ENCODE data around the gene KLF13.

The KLF13 gene

DNA sequence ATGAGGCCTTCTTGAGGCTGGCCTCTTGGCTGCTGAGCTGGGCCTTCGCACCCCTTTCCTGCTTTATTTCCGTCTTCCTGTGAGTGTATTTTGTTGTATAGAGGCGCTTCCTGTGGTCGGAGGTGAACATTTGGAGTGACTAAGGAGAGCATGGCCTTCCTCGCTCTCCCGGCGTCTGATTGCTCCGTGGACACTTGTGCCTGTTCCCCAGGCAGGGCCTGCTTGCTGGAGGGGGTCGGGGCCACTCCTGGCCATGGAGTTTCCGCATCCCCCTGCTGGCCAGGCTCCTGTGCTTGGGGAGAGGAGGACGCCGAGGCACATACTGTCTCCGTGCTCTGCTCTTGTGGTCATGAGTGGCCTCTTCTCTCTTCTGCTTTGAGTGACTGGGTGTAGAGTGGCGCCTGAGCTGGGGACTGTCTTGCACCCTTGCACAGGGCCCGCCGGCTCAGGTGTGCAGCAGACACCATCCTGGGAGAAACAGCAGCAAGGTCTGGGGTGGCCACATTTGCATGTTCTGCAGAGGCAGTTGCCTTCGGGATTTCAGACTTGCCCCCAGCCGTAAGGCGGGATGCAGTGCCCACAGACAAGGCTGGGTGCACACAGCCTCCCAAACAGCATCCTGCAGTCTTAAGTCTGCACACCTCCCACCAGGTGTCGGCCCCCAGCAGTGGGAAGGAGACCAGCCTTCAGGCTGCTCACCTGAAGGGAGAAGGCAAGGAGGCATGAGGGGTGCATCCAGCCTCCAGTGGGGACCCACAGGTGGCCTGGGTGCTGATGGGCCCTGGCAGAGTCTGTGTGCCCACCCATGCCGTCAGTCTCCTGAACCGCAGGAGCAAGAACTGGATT, 16.4 kb downstream of the KLF13 start:
- CTCF ChIA-PET: no interaction called here
- TF ChIP-seq FOXA1 (IDR thresholded peaks at IDR 0.05): no peak
- TF ChIP-seq ARNT (IDR thresholded peaks at IDR 0.05): no peak
- no peak for TF ChIP-seq CTBP1 (IDR thresholded peaks at IDR 0.05; ENCODE audit: borderline replicate concordance)
- no peak for TF ChIP-seq FOXK2 (IDR thresholded peaks at IDR 0.05)
- no peak for TF ChIP-seq ZNF384 (IDR thresholded peaks at IDR 0.05)
- TF ChIP-seq BHLHE40 (IDR thresholded peaks at IDR 0.05; ENCODE audit: borderline replicate concordance): no peak
- no peak for TF ChIP-seq NFRKB (IDR thresholded peaks at IDR 0.05)
- no peak for TF ChIP-seq HDGF (IDR thresholded peaks at IDR 0.05; ENCODE audit: borderline replicate concordance)
- TF ChIP-seq SUZ12 (IDR thresholded peaks at IDR 0.05): no peak
- TF ChIP-seq, protein P1, sequence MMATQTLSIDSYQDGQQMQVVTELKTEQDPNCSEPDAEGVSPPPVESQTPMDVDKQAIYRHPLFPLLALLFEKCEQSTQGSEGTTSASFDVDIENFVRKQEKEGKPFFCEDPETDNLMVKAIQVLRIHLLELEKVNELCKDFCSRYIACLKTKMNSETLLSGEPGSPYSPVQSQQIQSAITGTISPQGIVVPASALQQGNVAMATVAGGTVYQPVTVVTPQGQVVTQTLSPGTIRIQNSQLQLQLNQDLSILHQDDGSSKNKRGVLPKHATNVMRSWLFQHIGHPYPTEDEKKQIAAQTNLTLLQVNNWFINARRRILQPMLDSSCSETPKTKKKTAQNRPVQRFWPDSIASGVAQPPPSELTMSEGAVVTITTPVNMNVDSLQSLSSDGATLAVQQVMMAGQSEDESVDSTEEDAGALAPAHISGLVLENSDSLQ (IDR thresholded peaks at IDR 0.05): no peak
- no peak for TF ChIP-seq FOXM1 (IDR thresholded peaks at IDR 0.05; ENCODE audit: borderline replicate concordance)
- TF ChIP-seq SP1 (IDR thresholded peaks at IDR 0.05): no peak
- TF ChIP-seq ELF4 (IDR thresholded peaks at IDR 0.05): no peak
- TF ChIP-seq L3MBTL2 (conservative IDR thresholded peaks at IDR 0.05): no peak
- no peak for TF ChIP-seq TARDBP (IDR thresholded peaks at IDR 0.05)
- no peak for TF ChIP-seq LEF1 (IDR thresholded peaks at IDR 0.05; ENCODE audit: borderline replicate concordance)
- DNase-seq (ENCODE audit: extremely low spot score): no peak
- POLR2A ChIA-PET: no interaction called here

DNA sequence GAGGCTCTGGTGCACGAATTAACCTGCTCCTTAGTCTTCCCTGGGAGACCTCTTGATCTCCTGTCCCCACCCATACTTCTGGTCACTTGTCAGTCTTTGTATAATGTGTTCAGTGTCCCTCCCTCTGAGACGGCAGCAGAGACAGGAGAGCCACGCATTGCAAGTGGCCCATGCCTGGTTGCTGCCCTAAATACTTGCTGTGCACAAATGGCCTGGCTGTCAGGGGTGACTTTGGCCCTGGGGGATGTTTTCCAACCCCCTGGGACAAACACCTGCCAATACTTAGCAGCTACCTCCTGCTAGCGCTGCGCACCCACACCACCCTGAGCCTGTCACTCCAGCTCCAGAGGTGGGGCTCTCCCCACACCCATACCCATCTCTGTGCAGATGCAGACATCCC, 17.2 kb downstream of the KLF13 start:
- no peak for DNase-seq (ENCODE audit: extremely low spot score)
- POLR2A ChIA-PET: no interaction called here
- CTCF ChIA-PET: no interaction called here
- TF ChIP-seq BHLHE40 (IDR thresholded peaks at IDR 0.05; ENCODE audit: borderline replicate concordance): no peak
- TF ChIP-seq SP1 (IDR thresholded peaks at IDR 0.05): no peak
- TF ChIP-seq SUZ12 (IDR thresholded peaks at IDR 0.05): no peak
- TF ChIP-seq LEF1 (IDR thresholded peaks at IDR 0.05; ENCODE audit: borderline replicate concordance): no peak
- no peak for TF ChIP-seq NFRKB (IDR thresholded peaks at IDR 0.05)
- no peak for TF ChIP-seq ZNF384 (IDR thresholded peaks at IDR 0.05)
- no peak for TF ChIP-seq L3MBTL2 (conservative IDR thresholded peaks at IDR 0.05)
- TF ChIP-seq FOXK2 (IDR thresholded peaks at IDR 0.05): no peak
- TF ChIP-seq, protein P1 (IDR thresholded peaks at IDR 0.05): no peak
- no peak for TF ChIP-seq HDGF (IDR thresholded peaks at IDR 0.05; ENCODE audit: borderline replicate concordance)
- TF ChIP-seq ARNT (IDR thresholded peaks at IDR 0.05): no peak
- no peak for TF ChIP-seq TARDBP (IDR thresholded peaks at IDR 0.05)
- TF ChIP-seq FOXA1 (IDR thresholded peaks at IDR 0.05): no peak
- no peak for TF ChIP-seq ELF4 (IDR thresholded peaks at IDR 0.05)
- TF ChIP-seq CTBP1 (IDR thresholded peaks at IDR 0.05; ENCODE audit: borderline replicate concordance): no peak
- TF ChIP-seq FOXM1 (IDR thresholded peaks at IDR 0.05; ENCODE audit: borderline replicate concordance): no peak

DNA sequence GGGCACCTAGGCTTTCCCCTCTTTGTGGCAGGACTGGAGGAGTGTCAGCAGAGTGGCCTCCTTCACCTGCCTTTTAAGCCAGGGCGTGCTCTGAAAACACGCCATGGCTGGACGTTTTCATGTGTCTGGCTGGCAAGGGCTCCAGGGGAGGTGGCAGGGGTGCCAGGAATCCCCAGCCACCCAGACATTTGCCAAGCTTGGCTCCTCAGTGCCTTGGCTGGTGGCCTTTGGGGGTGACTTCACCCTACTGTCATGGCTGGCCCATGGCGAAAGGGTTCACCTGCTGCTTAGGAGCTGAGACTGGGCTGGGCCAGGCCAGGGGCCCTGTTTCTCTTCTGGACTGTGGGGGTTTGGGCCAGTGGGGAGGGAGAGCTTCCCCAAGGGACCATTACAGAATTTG, 17.6 kb downstream of the KLF13 start:
- TF ChIP-seq L3MBTL2 (conservative IDR thresholded peaks at IDR 0.05): no peak
- TF ChIP-seq ARNT (IDR thresholded peaks at IDR 0.05): no peak
- no peak for TF ChIP-seq LEF1 (IDR thresholded peaks at IDR 0.05; ENCODE audit: borderline replicate concordance)
- TF ChIP-seq, protein P1 (IDR thresholded peaks at IDR 0.05): no peak
- TF ChIP-seq ZNF384 (IDR thresholded peaks at IDR 0.05): no peak
- TF ChIP-seq SP1 (IDR thresholded peaks at IDR 0.05): no peak
- no peak for TF ChIP-seq FOXK2 (IDR thresholded peaks at IDR 0.05)
- TF ChIP-seq FOXA1 (IDR thresholded peaks at IDR 0.05): no peak
- no peak for TF ChIP-seq CTBP1 (IDR thresholded peaks at IDR 0.05; ENCODE audit: borderline replicate concordance)
- no peak for TF ChIP-seq NFRKB (IDR thresholded peaks at IDR 0.05)
- no peak for TF ChIP-seq FOXM1 (IDR thresholded peaks at IDR 0.05; ENCODE audit: borderline replicate concordance)
- ChIA-PET POLR2A (no interaction called here), CTCF (no interaction called here)
- no peak for DNase-seq (ENCODE audit: extremely low spot score)

DNA sequence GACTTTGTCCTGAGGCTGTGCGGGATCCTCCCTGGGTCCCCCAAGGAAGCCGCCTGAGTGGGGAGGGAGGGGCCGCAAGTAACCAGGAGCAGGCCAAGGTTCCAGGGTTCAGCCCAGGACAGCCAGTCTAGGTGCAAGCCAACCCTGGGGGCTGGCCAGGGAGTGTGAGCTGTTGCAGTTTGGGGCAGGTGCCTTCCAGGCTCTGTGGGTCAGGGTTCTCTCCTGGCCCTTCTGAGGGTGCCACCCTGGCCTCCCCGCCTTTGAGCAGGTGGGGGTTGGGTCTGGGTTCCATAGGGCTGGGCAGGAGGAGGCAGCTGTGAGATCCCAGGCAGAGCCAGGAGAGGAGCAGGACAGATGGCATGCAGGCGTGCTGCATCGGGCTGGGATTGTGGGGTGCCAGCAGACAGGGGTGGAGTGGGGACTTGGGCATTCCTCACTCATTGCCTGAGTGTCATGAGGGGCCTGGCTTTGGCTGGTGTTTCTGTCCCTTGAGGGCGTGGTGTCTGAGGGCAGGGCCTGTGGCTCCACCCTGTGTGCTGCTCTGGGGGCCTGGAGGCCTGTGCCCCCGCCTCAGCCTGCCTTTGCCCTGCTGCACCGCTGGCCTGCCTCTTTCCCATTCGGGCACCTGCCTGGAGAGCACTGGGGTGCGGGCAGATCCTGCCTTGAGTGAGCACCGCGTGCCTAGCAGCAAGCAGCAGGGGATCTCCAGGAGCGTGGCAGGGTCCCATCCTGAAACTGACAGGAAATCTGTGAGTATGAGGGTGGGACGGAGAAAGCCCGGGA, 18.4 kb downstream of the KLF13 start:
- POLR2A ChIA-PET: no interaction called here
- CTCF ChIA-PET: no interaction called here
- TF ChIP-seq FOXK2 (IDR thresholded peaks at IDR 0.05): no peak
- no peak for TF ChIP-seq HDGF (IDR thresholded peaks at IDR 0.05; ENCODE audit: borderline replicate concordance)
- no peak for TF ChIP-seq LEF1 (IDR thresholded peaks at IDR 0.05; ENCODE audit: borderline replicate concordance)
- no peak for TF ChIP-seq L3MBTL2 (conservative IDR thresholded peaks at IDR 0.05)
- no peak for TF ChIP-seq FOXA1 (IDR thresholded peaks at IDR 0.05)
- no peak for TF ChIP-seq BHLHE40 (IDR thresholded peaks at IDR 0.05; ENCODE audit: borderline replicate concordance)
- TF ChIP-seq FOXM1 (IDR thresholded peaks at IDR 0.05; ENCODE audit: borderline replicate concordance): no peak
- no peak for TF ChIP-seq SP1 (IDR thresholded peaks at IDR 0.05)
- TF ChIP-seq TARDBP (IDR thresholded peaks at IDR 0.05): no peak
- TF ChIP-seq ZNF384 (IDR thresholded peaks at IDR 0.05): no peak
- no peak for TF ChIP-seq ELF4 (IDR thresholded peaks at IDR 0.05)
- no peak for TF ChIP-seq ARNT (IDR thresholded peaks at IDR 0.05)
- no peak for TF ChIP-seq SUZ12 (IDR thresholded peaks at IDR 0.05)
- no peak for TF ChIP-seq CTBP1 (IDR thresholded peaks at IDR 0.05; ENCODE audit: borderline replicate concordance)
- TF ChIP-seq NFRKB (IDR thresholded peaks at IDR 0.05): no peak
- TF ChIP-seq, protein P1 (IDR thresholded peaks at IDR 0.05): no peak
- DNase-seq (ENCODE audit: extremely low spot score): no peak
